PFSK-1 (cell line): ENCODE measurements around the gene ADM5.

Experiments
- POLR2AphosphoS5 ChIP-seq: IDR thresholded peaks from 2 replicates; pipeline ENCODE4 v1.6.1; 2012; ENCODE audit warnings: low read depth, mild to moderate bottlenecking, control low read depth, low read length, moderate library complexity
- SIN3A ChIP-seq: IDR thresholded peaks from 2 replicates; pipeline ENCODE4 v1.6.1; 2012; ENCODE audit warnings: mild to moderate bottlenecking, low read length, moderate library complexity, borderline replicate concordance; ENCODE audit not compliant: insufficient read depth

DNA sequence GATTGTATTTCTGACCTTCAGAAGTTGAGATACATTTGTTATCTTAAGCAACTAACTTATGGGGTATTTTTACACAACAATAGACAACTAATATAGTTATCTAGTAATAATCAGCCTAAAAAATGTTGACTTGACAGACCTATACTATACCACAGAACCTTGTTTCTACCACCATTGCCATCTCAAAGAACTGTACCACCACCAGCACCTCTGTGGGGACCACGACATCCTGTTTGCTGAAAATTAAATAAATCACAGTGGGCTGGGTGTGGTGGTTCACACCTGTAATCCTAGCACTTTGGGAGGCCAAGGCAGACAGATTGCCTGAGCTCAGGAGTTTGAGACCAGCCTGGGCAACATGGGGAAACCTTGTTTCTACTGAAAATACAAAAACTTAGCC lies 49.7 kb downstream of the ADM5 start:
- TF ChIP-seq POLR2AphosphoS5 (no peak), SIN3A (no peak)
